HG02973 (cell line): ENCODE data around the gene DNAH9.
"Not testable (repeated sequence)": the region's sequence is repeated elsewhere in the genome, so short reads cannot be mapped to it uniquely, and the experiment has no call there.

Experiments
- ATAC-seq: cut with Tn5 transposase; IDR thresholded peaks from one replicate; pipeline ENCODE4 v1.9.1; 2021; ENCODE audit warnings: moderate library complexity; ENCODE audit not compliant: unreplicated experiment

The DNAH9 gene

DNA sequence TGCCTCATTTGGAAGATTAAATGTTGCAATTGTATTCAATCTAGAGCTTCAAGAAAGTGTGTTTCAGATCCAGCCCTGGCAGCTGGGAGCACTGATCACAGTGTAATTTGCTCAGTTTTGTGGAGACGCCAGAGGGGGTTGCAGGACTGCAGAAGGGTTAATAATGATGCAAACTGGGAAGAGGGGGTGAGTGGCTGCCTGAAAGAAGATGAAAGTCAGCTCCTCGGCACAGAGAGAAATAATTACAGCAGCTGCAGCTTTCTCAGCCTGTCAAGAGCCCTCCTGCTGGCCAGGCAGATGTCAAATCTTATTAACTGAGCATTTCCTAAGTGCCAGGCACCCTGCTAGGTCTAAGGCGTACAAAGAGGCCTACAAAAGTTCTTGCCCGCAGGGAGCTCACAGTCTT is 301.3 kb downstream of the DNAH9 start:
- ATAC-seq, result no peak

DNA sequence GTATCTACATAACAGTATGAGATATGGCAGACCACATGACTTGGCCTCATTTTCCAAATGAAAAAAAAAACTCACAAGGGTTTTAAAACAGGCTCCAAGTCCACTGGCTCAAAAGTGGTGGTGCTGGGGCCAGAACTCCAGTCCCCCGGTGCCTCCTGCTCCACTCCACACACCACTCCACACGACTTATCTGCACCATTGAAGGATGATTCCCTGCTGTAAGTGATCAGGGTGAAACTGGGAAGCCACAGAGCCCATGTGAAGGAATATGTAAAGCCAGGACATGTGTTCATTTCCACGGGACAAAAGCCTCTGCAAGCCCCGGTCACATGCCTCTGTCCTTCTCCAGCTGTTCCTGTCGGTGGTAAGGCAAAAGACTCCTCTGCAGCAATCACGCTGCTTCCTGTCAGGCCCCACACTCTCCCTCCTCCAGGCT is 301.8 kb downstream of the DNAH9 start:
- no peak for ATAC-seq

DNA sequence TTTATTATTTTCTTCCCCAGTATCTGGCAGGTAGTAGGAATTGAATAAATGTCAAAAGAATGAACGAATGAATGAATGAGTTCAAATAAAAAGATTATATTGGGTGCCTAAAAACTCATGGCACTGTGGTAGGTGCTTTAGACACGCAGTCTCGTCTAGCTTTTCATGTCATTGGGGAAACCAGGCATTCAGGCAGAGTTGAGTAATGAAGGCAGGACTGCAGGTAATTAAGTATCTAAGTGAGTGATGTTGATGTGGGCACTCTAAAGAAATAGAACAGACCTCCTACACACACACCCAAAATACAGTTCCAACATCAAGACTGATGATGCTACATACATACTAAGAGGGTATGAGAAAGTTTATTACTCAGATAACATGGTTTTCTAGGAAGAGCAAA is 302.4 kb downstream of the DNAH9 start:
- no peak for ATAC-seq

DNA sequence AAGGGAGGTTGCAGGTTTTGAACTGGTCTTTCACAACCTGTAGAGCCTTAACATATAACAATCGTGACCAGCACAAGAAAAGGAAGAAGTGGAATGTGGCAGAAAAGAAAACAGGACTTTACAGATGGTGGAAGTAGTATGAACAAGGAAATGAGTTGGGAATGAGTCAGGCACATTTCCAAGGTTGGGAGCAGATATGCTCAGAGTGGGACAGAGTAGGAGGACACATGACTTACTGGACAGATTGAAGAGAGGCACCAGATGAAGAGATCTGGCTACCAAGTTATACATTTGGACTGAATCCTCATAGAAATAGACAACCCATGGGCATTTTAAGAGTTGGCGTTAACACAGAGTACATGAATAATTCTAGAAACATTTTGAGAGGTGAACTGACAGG is 303.7 kb downstream of the DNAH9 start:
- ATAC-seq, result no peak

DNA sequence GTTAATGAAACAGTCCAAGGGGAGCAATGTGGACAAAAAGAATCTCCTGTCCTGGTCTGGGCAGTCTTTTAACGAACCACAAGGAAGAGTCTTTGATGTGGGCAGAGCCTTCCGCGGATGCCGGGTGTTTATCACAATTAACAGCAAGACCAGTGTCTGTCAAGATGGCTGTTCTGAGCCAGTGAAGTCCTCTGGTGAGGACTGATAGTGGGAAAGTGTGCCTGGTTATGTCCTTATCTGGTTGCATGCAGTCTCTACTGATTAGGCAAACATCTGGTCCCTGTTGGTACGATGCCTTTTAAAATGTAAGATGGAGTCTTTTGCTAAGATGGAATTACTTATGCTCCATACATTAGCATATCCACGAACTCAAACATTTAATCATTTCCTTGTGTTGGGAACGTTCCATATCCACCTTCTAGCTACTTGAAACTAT is 310.5 kb downstream of the DNAH9 start:
- no peak for ATAC-seq

DNA sequence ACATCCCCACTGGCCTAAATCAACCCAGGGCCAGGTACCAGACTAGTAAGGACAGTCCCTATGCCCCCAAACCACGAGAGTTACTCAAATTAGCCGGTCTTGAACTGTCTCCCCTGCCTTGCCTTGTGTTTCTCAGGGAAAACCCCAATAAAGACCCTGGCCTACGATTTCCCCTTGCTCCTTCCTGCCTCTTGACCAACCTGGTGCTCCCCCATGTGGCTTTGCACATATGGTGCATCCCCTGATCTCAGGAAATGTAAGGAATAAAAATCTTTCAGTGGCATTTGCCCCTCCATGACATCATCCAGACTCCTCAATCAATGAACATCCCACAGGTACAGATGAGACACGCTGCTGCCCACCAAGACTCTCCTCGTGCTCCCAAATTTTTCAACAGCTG is 311.1 kb downstream of the DNAH9 start:
- no peak for ATAC-seq

DNA sequence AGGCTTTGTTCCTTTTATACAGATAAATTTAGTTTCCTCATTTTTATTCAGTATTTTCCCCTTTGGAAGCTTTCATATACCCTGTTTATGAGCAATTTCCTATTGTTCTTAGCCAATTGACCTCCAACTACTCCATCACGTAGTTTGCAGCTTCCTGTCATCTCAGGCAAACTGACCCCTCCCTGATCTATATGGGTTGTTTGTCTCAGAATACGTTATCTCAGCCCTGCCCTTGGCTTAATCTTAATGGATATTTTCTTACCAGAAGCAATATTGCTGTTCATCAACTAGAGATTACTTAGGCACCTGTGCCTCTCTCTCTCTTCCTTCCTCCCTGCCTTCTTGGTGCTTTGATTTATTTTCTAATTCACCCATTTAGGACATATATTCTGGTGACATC is 317.8 kb downstream of the DNAH9 start:
- no peak for ATAC-seq

DNA sequence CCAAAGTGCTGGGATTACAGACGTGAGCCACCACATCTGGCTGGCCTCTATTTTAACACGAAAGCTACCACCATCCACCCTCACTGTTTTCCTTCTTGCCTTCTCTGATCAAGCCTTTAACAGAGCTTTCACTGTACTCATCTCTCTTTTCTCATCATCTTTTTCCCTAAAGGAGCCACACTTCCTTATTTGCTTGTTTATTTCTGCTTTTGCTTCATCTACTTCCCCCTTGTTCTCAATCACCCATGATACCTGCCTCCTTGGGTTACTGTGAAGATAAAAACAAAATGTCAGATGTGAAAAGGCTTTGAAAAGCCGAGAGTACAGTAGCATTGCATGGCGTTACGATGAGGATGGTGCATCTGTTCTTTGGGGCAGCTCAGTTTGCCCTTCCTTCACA is 319.1 kb downstream of the DNAH9 start:
- no peak for ATAC-seq

DNA sequence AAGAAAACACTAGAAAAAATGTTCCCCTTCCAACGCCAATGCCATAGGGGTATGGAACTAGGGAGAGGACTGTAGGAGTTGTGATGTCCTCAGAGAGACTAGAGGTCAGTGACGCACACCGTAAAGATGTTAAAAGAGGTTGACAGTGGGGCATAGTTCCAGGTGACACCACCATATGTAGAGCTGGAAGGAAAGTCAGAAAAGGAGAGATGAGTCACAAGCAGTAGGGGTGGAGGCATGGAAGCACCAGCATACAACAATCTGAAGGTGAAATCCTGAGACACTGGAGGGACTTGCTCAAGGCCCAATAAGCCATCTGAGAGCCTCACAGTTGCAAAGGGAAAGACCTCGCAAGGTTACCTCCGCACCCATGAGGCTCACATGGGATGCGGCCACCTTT is 323.0 kb downstream of the DNAH9 start:
- ATAC-seq, result no peak

DNA sequence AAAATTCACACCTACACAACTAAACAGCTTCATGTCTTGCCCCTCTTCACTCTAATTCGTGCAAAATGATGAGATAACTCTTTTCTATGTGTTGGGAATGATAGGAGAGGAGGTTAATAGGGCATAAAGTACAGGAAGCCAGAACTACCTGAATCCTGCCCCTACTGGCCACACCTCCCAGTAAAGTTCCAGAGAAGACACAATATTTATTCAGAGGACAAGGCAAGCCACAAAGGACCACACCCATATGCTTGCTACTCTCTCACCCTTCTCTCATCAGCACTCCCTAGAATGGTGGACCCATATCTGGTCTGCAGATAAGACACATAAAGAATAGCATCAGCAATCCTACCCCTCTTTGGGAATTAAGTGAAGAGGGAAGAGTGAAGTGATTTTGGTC is 324.4 kb downstream of the DNAH9 start:
- ATAC-seq, result no peak

DNA sequence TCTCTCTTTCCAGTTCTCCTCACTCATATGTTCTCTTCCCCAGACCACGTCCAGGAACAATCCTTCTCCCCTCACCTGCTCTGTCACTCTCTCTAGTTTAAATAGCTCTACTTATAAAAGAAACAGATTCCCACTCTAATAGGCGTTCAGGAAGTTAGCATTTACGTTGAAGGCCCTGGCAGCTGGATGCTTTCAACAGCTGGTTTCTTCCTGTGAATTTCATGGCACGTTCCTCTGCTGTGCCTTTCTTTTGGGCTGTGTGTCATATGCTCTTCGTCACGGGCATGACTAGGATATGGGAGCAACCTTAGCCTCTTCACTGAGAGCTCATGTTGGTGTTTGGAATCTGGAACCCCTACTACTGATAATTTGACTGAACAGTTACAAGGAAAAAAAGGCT is 325.8 kb downstream of the DNAH9 start:
- no peak for ATAC-seq

DNA sequence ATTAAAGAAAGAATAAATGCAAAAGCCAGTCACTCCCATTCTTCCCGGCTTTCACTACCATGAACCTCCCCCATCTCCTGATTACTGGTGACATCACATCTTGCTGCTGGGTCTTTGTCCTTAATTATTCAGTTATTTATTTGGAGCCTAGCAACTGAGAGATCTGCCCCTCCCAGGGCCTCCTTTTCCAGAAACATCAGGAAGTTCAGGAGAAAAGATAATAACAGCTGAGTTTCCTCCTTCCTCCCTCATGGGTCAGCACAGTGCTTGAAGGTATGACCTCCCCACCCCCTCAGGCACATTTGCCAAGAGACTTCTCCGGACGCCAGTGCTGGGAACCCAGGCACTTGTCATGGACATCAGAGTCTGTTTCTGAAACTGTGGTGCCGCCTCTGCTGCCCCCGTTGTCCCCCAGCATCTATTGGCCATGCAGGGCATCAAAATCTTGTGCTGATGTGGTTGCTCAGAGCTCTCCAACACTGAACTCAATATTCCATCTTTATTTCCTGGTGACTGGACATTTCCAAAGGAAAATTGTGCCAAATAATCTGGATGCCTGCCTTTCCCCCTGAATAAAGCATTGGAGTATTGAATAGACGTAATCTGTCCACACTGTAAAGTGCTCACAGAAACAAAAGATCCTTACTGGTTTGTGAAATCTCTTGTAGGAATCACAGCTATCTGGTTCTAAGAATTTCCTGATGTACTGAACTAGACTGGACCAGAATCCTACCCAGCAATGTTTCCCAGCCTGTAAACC is 327.2 kb downstream of the DNAH9 start:
- ATAC-seq, result no peak

DNA sequence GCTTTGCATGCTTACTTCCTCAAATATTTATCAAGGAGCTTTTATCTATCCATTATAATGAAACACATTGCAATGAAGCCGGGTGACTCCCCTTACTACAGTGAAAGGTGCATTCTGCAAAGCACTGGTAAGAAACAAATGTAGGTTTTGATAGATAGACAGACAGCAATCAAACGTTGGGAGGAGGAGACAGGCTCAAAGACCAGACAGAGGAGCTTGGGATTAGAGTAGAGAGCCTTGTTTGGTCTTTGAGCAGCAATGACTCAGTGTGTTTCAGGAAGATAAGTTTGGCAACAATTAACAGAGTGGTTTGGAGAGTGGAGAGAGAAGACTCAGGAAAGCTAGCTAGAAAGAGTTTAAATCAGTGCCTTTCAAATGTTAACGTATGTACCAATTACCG is 330.2 kb downstream of the DNAH9 start:
- no peak for ATAC-seq

DNA sequence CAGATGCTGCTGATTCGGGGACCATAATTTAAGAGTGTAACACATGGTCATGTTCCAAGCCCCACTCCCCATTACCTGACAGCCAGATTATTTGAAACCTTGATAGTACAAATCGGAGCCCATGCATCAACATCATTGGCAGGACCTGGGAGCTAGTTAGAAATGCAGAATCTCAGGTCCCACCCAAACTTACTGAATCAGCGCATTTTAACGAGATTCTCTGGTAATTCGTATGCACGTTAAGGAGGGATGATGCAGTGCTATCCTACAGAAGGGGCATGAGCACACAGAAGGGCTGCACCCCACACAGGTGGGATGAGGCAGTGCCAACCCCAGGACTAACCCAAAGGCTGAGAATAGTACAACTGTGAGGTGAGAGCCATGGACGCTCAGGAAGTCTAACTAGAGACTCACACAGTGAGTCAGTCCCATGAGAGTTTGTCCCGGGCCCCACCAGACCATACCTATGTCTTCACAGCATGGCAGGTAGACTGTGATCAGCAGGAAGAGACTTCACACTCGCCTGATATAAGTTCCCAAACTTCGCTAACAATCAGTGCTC is 334.1 kb downstream of the DNAH9 start:
- no peak for ATAC-seq

DNA sequence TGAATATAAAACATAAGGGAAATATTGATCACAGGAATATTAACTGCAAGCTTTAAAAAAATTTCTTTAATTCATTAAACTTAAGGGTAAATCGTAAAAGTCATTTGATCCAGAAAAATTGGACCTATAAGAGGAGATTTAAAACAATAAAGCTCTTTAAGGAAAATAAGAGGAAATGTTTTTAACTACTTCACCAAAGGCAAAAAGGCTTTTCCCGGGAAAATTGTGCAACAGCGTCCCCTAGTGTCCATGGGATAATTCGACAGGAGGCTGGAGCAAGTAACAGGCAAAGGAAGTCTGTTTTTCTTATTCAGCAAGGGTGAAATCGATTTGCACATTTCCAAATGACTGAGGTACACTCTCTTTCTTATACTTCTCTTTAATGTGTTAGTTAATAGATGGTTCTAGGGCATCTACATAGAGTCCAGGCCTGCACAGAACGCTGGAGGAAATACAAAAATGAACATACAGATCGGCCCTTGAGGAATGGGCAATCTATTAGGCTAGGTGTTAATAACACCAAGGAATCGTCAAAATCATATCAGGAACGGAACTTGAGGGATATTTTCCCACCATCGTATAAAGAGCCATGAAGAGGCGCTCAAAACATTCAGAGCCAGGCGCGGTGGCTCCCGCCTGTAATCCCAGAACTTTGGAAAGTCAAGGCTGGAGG is 337.6 kb downstream of the DNAH9 start:
- no peak for ATAC-seq

DNA sequence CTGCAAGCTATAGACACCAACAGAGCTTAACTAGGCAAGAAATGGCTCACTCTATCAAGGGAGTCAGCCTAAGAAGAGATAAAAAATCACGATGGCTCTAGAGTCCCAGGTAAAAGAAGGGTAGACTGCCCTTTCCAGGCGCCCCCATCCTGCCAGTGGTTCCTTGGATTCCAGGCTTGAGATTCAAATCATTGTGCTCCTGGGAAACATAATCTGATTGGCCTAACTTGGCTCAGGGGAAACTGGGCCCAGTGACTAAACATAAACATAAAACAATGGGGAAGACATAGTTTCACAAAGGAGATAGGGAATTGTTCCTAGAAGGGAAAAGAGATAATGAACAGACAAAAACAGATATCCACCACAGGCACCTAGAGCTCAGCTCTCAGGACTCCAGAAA is 342.6 kb downstream of the DNAH9 start:
- ATAC-seq, result no peak

DNA sequence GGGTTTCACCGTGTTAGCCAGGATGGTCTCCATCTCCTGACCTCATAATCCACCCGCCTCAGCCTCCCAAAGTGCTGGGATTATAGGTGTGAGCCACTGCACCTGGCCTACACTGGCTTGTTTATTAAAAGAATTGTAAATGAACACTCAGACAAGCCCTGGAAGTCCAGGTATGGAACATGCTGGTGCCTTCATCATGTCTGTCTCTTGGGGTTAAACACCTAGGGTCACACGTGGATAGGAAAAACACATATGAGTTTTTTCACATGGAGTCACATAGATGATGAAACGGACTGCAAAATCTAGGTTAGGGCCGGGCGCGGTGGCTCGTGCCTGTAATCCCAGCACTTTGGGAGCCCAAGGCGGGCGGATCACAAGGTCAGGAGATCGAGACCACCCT is 344.8 kb downstream of the DNAH9 start:
- ATAC-seq, result not testable (repeated sequence)

DNA sequence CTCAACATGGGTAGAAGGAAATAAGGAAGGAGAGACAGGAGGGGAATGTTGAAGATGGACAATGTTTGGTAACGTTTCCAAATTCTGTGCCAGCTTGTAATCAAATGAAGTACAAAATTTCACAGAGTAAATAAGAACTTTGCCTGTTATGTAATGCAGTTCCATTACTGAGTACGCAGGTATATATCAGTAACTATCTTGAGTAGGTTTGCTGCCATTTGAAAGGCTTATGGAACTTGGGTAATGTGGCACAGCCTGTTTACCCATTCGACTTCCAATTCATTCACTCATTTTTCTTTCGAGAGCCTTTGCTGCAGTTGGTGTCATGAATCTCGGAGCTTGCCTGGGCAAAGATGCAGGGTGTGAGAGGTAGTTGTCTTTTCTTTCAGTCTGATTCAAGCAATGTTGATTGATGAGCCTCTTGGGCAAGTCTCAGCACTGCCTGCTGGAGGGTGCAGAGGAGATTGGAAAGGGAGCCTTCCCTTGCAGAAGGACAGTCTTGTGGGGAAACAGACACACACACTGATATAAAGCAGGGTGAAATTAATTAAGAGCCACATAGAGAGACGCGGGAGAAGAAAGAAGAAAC is 345.6 kb downstream of the DNAH9 start:
- no peak for ATAC-seq

DNA sequence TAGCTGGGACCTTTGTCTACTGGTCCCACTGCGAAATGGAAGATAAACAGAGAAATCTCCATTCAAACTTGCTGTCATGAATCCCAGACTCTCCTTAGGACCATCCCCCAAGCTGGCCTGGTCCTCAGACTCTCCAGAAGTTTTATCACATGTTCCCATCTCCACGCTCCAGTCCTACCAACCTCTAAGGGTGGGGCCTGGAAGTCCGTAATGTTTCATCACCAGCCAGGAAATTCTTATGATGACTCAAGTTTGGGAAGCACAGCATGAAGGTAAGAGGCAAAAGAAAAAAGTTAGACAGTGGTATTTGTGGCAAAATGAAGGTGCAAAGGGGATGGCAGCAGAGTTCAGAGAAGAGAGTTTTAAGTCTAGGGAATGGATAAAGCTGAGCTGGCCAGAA is 346.3 kb downstream of the DNAH9 start:
- ATAC-seq, result no peak

DNA sequence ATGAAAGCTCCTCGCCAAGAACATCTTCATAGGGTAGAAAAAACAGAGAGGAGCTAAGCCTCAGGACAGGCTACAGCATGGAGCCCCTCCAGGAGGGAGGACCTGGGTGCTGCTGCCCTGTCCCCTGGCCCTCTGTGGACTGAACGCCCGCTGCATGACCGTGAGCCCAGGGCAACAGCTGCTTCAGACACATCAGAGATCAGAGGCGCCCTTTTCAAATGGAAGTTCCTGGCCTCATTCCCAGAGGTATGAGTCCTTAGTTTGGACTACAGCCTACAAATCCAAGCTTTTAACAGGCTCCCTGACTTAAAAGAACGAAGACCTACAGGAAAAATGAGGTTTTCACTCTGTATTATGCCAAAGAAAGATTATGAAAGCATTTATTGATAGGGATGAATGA is 350.5 kb downstream of the DNAH9 start:
- ATAC-seq, result no peak

DNA sequence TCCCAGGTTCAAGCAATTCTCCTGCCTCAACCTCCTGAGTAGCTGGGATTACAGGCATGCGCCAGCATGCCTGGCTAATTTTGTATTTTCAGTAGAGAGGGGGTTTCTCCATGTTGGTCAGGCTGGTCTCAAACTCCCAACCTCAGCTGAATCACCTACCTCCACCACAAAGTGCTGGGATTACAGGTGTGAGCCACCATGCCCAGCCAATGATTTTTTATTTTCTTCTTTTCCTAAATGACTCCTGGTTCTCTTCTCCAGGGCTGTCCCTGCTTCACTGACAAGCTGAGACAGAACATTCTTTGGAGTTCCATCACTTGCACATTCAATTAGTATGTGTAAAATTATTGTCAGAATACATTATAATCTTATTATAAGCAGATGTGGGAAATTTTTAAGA is 351.3 kb downstream of the DNAH9 start:
- ATAC-seq, result not testable (repeated sequence)
